ENCODE results near the gene HAND1.

DNA sequence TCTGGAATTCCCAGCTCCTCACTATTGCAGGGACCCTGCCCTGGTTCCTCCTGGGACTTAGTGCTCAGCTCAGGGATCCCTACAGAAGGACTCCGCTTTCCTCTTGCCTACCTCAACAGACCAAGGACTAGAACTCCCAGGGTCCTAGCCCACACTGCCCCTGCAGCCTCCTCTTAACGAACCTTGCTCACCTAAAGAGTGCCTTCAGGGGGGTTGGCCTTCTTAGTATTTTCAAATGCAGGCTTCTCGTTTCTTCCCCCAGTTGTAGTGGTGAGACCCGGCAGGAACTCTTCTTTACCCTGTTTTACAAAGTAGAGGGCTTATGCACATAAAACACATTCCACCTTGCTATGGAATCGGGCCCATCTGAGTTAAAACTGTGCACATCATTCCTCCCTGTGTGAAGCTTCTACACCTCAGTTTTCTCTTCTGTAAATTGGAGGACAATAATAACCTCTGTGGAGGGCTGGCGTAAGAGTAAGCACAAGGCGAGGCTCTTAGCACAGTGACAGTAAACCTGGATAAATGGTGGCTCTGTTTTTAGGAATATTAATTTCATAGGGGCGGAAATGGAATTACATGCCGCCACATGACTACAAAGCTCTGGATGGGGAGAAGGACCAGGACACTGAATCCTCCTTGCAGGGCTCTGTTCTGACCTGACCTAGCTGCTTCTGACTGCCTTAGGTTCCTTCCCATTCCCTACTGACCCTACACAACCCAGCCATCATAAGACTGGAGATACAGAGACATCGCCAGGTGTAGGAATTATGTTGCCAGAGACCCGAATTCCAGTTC is 3.8 kb upstream of the HAND1 start:
- TF ChIP-seq, protein P1, sequence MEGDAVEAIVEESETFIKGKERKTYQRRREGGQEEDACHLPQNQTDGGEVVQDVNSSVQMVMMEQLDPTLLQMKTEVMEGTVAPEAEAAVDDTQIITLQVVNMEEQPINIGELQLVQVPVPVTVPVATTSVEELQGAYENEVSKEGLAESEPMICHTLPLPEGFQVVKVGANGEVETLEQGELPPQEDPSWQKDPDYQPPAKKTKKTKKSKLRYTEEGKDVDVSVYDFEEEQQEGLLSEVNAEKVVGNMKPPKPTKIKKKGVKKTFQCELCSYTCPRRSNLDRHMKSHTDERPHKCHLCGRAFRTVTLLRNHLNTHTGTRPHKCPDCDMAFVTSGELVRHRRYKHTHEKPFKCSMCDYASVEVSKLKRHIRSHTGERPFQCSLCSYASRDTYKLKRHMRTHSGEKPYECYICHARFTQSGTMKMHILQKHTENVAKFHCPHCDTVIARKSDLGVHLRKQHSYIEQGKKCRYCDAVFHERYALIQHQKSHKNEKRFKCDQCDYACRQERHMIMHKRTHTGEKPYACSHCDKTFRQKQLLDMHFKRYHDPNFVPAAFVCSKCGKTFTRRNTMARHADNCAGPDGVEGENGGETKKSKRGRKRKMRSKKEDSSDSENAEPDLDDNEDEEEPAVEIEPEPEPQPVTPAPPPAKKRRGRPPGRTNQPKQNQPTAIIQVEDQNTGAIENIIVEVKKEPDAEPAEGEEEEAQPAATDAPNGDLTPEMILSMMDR (IDR thresholded peaks at IDR 0.05): no peak
- no peak for TF ChIP-seq POLR2AphosphoS5 (IDR thresholded peaks at IDR 0.05)

All from esophagus muscularis mucosa (tissue), 3 donors.